HG03378 (cell line): ENCODE measurements around the gene TAB2.
A peak's percentile ranks its signal among the peaks of the same experiment; 100 is the strongest.

ENCODE experiments used
- ATAC-seq: cut with Tn5 transposase; IDR thresholded peaks from one replicate; pipeline ENCODE4 v1.9.1; 2021; ENCODE audit warnings: mild to moderate bottlenecking, moderate library complexity; ENCODE audit not compliant: unreplicated experiment

Gene TAB2

GRCh38 chr6:149317644-149318571, at the start of gene TAB2:
TAB2 (plus strand) TSS chr6:149317712; CDS start chr6:149369998, 52,286 bp downstream.
- ATAC-seq: no peak

- no peak for ATAC-seq
Observed at GRCh38 chr6:149268146-149268545, 49.4 kb upstream of the TAB2 start.

- ATAC-seq: no peak
Observed at GRCh38 chr6:149268768-149269167, 48.7 kb upstream of the TAB2 start.

GRCh38 chr6:149270616-149271015, 46.9 kb upstream of the TAB2 start:
- ATAC-seq: no peak

GRCh38 chr6:149271348-149272340, 45.9 kb upstream of the TAB2 start:
- peak; percentile 83 for ATAC-seq

- ATAC-seq: no peak
Observed at GRCh38 chr6:149273318-149273717, 44.2 kb upstream of the TAB2 start.

GRCh38 chr6:149275621-149276020, 41.9 kb upstream of the TAB2 start:
- no peak for ATAC-seq

GRCh38 chr6:149277621-149278020, 39.9 kb upstream of the TAB2 start:
- no peak for ATAC-seq

- ATAC-seq: no peak
Observed at GRCh38 chr6:149278997-149279396, 38.5 kb upstream of the TAB2 start.

GRCh38 chr6:149284904-149285303, 32.6 kb upstream of the TAB2 start:
- peak; percentile 56 for ATAC-seq

- no peak for ATAC-seq
Observed at GRCh38 chr6:149285626-149286025, 31.9 kb upstream of the TAB2 start.

- no peak for ATAC-seq
Observed at GRCh38 chr6:149286905-149287304, 30.6 kb upstream of the TAB2 start.

GRCh38 chr6:149289192-149289781, 28.2 kb upstream of the TAB2 start:
- no peak for ATAC-seq

GRCh38 chr6:149289966-149290365, 27.5 kb upstream of the TAB2 start:
- no peak for ATAC-seq

GRCh38 chr6:149293244-149293643, 24.3 kb upstream of the TAB2 start:
- no peak for ATAC-seq

- ATAC-seq: no peak
Observed at GRCh38 chr6:149300563-149300962, 16.9 kb upstream of the TAB2 start.

- ATAC-seq: no peak
Observed at GRCh38 chr6:149302723-149303122, 14.8 kb upstream of the TAB2 start.

GRCh38 chr6:149303468-149303867, 14.0 kb upstream of the TAB2 start:
- no peak for ATAC-seq

- no peak for ATAC-seq
Observed at GRCh38 chr6:149305372-149305771, 12.1 kb upstream of the TAB2 start.

GRCh38 chr6:149306967-149307366, 10.5 kb upstream of the TAB2 start:
- ATAC-seq: no peak

GRCh38 chr6:149311293-149311692, 6.2 kb upstream of the TAB2 start:
- ATAC-seq: no peak
